HEK293 (cell line): ENCODE results near the gene DYNLL1.

Experiments used
- ATF2 ChIP-seq: fragments of 450-650 bp; formaldehyde crosslinking; IDR thresholded peaks from 2 replicates; pipeline ENCODE4 v1.5.1; 2016; ENCODE audit warnings: missing biosample characterization, missing genetic modification characterization, low read depth
- ELK4 ChIP-seq: IDR thresholded peaks from 2 replicates; pipeline ENCODE4 v1.6.1; 2011; ENCODE audit warnings: mild to moderate bottlenecking, low read depth, low read length, borderline replicate concordance
- GLIS1 ChIP-seq: fragments of 450-650 bp; formaldehyde crosslinking; IDR thresholded peaks from 2 replicates; pipeline ENCODE4 v1.5.1; 2016; ENCODE audit warnings: missing biosample characterization, missing genetic modification characterization
- MZF1 ChIP-seq: fragments of 450-650 bp; formaldehyde crosslinking; IDR thresholded peaks from 2 replicates; pipeline ENCODE4 v1.5.1; 2017; ENCODE audit warnings: missing biosample characterization, missing genetic modification characterization, borderline replicate concordance
- PRDM1 ChIP-seq: fragments of 450-650 bp; formaldehyde crosslinking; IDR thresholded peaks from 2 replicates; pipeline ENCODE4; 2016; ENCODE audit warnings: missing biosample characterization, missing genetic modification characterization
- PRDM6 ChIP-seq: fragments of 450-650 bp; formaldehyde crosslinking; IDR thresholded peaks from 2 replicates; pipeline ENCODE4 v1.5.1; 2017; ENCODE audit warnings: missing biosample characterization, missing genetic modification characterization
- SP3 ChIP-seq: fragments of 450-650 bp; formaldehyde crosslinking; IDR thresholded peaks from 2 replicates; pipeline ENCODE4 v1.5.1; 2016; ENCODE audit warnings: missing biosample characterization, missing genetic modification characterization
- SP7 ChIP-seq: fragments of 450-650 bp; formaldehyde crosslinking; IDR thresholded peaks from 2 replicates; pipeline ENCODE4 v1.5.1; 2016; ENCODE audit warnings: missing biosample characterization, missing genetic modification characterization
- ZBTB20 ChIP-seq: fragments of 450-650 bp; formaldehyde crosslinking; IDR thresholded peaks from 2 replicates; pipeline ENCODE4 v1.5.1; 2016; ENCODE audit warnings: missing biosample characterization, missing genetic modification characterization
- ZNF114 ChIP-seq: fragments of 450-650 bp; formaldehyde crosslinking; IDR thresholded peaks from 2 replicates; pipeline ENCODE4 v1.5.0; 2017; ENCODE audit warnings: missing biosample characterization, missing genetic modification characterization
- ZNF138 ChIP-seq: fragments of 450-650 bp; formaldehyde crosslinking; IDR thresholded peaks from 2 replicates; pipeline ENCODE4 v1.5.1; 2016; ENCODE audit warnings: missing biosample characterization, missing genetic modification characterization, borderline replicate concordance
- ZNF211 ChIP-seq: fragments of 450-650 bp; formaldehyde crosslinking; IDR thresholded peaks from 2 replicates; pipeline ENCODE4 v1.5.1; 2016; ENCODE audit warnings: low read depth, missing biosample characterization, missing genetic modification characterization
- ZNF292 ChIP-seq: fragments of 450-650 bp; formaldehyde crosslinking; IDR thresholded peaks from 2 replicates; pipeline ENCODE4 v1.5.1; 2016; ENCODE audit warnings: low read depth, missing biosample characterization, missing genetic modification characterization, borderline replicate concordance
- ZNF423 ChIP-seq: fragments of 450-650 bp; formaldehyde crosslinking; IDR thresholded peaks from 2 replicates; pipeline ENCODE4 v1.5.1; 2016; ENCODE audit warnings: missing biosample characterization, missing genetic modification characterization
- ZNF426 ChIP-seq: fragments of 450-650 bp; formaldehyde crosslinking; IDR thresholded peaks from 2 replicates; pipeline ENCODE4 v1.5.1; 2017; ENCODE audit warnings: missing biosample characterization, missing genetic modification characterization, mild to moderate bottlenecking, inconsistent platforms, moderate library complexity
- ZNF624 ChIP-seq: fragments of 450-650 bp; formaldehyde crosslinking; IDR thresholded peaks from 2 replicates; pipeline ENCODE4 v1.5.1; 2017; ENCODE audit warnings: missing biosample characterization, missing genetic modification characterization
- ZNF654 ChIP-seq: fragments of 450-650 bp; formaldehyde crosslinking; IDR thresholded peaks from 2 replicates; pipeline ENCODE4 v1.5.1; 2016; ENCODE audit warnings: low read depth, missing biosample characterization, missing genetic modification characterization
- ZNF843 ChIP-seq: fragments of 450-650 bp; formaldehyde crosslinking; IDR thresholded peaks from 2 replicates; pipeline ENCODE4 v1.5.1; 2016; ENCODE audit warnings: missing biosample characterization, missing genetic modification characterization
- ZSCAN30 ChIP-seq: fragments of 450-650 bp; IDR thresholded peaks from 2 replicates; pipeline ENCODE4 v1.5.1; 2018; ENCODE audit warnings: missing biosample characterization, mild to moderate bottlenecking, missing genetic modification characterization, moderate library complexity
- TF ChIP-seq, protein P1 (sequence below): fragments of 450-650 bp; formaldehyde crosslinking; IDR thresholded peaks from 2 replicates; pipeline ENCODE4 v1.5.1; 2016; ENCODE audit warnings: missing biosample characterization, missing genetic modification characterization
- TF ChIP-seq, protein P2 (sequence below): fragments of 450-650 bp; formaldehyde crosslinking; IDR thresholded peaks from 2 replicates; pipeline ENCODE4 v1.5.1; 2016; ENCODE audit warnings: missing biosample characterization, missing genetic modification characterization
- TF ChIP-seq, protein P3 (sequence below): fragments of 450-650 bp; formaldehyde crosslinking; IDR thresholded peaks from 2 replicates; pipeline ENCODE4 v1.5.1; 2016; ENCODE audit warnings: missing biosample characterization, missing genetic modification characterization, borderline replicate concordance
- TF ChIP-seq, protein P4 (sequence below): fragments of 450-650 bp; formaldehyde crosslinking; IDR thresholded peaks from 2 replicates; pipeline ENCODE4 v1.5.1; 2016; ENCODE audit warnings: missing biosample characterization, missing genetic modification characterization

Gene DYNLL1

DNA sequence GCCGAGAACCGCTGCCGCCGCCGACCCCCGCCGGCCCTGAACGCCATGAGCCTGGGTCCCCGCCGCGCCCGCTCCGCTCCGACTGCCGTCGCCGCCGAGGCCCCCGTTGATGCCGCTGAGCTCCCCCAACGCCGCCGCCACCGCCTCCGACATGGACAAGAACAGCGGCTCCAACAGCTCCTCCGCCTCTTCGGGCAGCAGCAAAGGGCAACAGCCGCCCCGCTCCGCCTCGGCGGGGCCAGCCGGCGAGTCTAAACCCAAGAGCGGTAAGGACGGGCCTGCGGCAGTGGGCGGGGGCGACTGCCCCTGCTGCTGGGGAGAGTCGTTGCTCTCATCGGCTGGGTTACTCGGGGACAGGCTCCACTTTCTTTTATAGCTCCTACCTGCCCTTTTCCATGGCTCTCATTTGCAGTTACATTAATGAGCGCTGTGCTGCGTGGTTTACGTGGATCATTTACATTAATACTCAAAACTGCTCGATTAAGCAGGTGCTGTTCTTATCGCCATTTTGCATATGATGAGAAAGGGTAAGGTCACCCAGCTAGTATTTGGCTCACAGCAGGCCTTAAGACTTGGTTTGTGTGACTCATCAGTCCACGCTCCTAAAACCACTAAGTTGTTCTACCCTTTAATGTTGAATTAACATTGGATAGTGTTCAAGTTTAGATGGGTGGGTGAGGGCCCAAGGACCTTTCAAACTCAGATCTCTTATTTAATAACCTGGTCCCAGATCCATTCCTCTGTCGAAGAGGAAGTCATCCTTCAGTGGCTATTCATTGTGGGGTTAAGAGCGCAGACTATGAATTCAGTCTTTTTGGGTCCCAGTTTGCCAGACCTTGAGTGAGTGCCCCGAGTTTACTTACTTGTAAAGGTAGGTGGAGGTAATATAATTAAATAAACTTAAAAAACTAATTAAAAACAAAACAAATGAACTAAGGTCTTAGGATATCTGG, 39.1 kb downstream of the DYNLL1 start (continued):
- TF ChIP-seq, protein P1, sequence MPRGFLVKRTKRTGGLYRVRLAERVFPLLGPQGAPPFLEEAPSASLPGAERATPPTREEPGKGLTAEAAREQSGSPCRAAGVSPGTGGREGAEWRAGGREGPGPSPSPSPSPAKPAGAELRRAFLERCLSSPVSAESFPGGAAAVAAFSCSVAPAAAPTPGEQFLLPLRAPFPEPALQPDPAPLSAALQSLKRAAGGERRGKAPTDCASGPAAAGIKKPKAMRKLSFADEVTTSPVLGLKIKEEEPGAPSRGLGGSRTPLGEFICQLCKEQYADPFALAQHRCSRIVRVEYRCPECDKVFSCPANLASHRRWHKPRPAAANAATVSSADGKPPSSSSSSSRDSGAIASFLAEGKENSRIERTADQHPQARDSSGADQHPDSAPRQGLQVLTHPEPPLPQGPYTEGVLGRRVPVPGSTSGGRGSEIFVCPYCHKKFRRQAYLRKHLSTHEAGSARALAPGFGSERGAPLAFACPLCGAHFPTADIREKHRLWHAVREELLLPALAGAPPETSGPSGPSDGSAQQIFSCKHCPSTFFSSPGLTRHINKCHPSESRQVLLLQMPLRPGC (tag by site-specific recombination) = peak; percentile 31; the same call in 1 of the 2 replicates
- TF ChIP-seq SP7 (tag by site-specific recombination) (no peak; the same call in 1 of the 2 replicates), GLIS1 (tag by site-specific recombination) (no peak), ZNF138 (tag by site-specific recombination) (no peak), ZNF211 (tag by site-specific recombination) (no peak), ZNF624 (no peak), ZSCAN30 (tag by site-specific recombination) (no peak), ZNF654 (no peak), ZBTB20 (peak; percentile 37; the same call in 1 of the 2 replicates), ZNF426 (tag by site-specific recombination) (no peak), ATF2 (tag by site-specific recombination) (no peak), MZF1 (tag by site-specific recombination) (no peak), ELK4 (no peak), ZNF114 (tag by site-specific recombination) (no peak), ZNF292 (tag by site-specific recombination) (no peak), SP3 (tag by site-specific recombination) (peak; percentile 41; the same call in 1 of the 2 replicates), ZNF843 (no peak; the same call in 1 of the 2 replicates), PRDM6 (no peak), ZNF423 (tag by site-specific recombination) (no peak), PRDM1 (peak; percentile 9; the same call in 1 of the 2 replicates)
- TF ChIP-seq, protein P2, sequence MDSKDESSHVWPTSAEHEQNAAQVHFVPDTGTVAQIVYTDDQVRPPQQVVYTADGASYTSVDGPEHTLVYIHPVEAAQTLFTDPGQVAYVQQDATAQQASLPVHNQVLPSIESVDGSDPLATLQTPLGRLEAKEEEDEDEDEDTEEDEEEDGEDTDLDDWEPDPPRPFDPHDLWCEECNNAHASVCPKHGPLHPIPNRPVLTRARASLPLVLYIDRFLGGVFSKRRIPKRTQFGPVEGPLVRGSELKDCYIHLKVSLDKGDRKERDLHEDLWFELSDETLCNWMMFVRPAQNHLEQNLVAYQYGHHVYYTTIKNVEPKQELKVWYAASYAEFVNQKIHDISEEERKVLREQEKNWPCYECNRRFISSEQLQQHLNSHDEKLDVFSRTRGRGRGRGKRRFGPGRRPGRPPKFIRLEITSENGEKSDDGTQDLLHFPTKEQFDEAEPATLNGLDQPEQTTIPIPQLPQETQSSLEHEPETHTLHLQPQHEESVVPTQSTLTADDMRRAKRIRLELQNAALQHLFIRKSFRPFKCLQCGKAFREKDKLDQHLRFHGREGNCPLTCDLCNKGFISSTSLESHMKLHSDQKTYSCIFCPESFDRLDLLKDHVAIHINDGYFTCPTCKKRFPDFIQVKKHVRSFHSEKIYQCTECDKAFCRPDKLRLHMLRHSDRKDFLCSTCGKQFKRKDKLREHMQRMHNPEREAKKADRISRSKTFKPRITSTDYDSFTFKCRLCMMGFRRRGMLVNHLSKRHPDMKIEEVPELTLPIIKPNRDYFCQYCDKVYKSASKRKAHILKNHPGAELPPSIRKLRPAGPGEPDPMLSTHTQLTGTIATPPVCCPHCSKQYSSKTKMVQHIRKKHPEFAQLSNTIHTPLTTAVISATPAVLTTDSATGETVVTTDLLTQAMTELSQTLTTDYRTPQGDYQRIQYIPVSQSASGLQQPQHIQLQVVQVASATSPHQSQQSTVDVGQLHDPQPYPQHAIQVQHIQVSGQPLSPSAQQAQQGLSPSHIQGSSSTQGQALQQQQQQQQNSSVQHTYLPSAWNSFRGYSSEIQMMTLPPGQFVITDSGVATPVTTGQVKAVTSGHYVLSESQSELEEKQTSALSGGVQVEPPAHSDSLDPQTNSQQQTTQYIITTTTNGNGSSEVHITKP = peak; percentile 46
- TF ChIP-seq, protein P3, sequence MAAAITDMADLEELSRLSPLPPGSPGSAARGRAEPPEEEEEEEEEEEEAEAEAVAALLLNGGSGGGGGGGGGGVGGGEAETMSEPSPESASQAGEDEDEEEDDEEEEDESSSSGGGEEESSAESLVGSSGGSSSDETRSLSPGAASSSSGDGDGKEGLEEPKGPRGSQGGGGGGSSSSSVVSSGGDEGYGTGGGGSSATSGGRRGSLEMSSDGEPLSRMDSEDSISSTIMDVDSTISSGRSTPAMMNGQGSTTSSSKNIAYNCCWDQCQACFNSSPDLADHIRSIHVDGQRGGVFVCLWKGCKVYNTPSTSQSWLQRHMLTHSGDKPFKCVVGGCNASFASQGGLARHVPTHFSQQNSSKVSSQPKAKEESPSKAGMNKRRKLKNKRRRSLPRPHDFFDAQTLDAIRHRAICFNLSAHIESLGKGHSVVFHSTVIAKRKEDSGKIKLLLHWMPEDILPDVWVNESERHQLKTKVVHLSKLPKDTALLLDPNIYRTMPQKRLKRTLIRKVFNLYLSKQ (tag by site-specific recombination) = no peak
- TF ChIP-seq, protein P4, sequence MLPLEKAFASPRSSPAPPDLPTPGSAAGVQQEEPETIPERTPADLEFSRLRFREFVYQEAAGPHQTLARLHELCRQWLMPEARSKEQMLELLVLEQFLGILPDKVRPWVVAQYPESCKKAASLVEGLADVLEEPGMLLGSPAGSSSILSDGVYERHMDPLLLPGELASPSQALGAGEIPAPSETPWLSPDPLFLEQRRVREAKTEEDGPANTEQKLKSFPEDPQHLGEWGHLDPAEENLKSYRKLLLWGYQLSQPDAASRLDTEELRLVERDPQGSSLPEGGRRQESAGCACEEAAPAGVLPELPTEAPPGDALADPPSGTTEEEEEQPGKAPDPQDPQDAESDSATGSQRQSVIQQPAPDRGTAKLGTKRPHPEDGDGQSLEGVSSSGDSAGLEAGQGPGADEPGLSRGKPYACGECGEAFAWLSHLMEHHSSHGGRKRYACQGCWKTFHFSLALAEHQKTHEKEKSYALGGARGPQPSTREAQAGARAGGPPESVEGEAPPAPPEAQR (tag by site-specific recombination) = no peak
